ENCODE results near the gene FAM200B.

The FAM200B gene

GRCh38 chr4:15681372-15682241 lies at the start of gene FAM200B:
Gene FAM200B (plus strand): TSS chr4:15681827. CDS start chr4:15686978, 5,151 bp downstream.
- peak; percentile 97 for DNase-seq

DNA sequence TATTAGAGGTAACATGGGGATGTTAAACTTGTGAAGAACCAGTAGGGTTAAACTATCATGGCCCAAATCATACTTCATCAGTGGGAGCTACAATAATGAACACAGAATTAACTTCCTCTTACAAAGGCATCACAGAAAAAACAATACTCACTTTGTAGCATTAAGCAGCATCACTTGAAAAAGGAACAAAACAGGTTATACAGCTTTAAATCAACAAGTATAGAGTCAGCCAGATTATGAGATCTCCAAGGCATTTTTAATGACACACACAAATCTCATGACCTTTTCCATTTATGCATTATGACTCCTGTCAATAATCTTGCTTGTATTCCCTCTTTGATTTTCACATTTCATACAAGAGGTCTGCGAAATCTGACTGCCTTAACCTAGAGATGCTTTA lies 44.8 kb upstream of the FAM200B start:
- DNase-seq, result no peak

DNA sequence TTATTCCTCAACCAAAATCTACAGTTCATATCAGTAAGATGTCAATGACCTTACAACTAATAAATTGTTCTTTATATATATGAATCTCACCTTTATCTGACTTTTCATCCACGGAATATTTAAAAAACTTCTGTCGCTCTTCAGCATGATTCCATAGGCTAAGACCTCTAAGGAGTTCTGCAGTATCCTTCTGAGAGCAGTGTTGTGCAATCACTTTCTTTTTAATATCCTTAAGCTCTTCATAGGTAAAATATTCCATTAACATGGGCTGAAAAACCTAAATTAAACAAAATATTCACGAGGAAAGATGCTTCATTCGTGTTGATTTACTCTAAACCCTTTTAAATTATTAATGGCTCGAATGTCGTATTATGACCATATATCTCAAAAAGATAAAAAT lies 43.2 kb upstream of the FAM200B start:
- DNase-seq, result no peak

DNA sequence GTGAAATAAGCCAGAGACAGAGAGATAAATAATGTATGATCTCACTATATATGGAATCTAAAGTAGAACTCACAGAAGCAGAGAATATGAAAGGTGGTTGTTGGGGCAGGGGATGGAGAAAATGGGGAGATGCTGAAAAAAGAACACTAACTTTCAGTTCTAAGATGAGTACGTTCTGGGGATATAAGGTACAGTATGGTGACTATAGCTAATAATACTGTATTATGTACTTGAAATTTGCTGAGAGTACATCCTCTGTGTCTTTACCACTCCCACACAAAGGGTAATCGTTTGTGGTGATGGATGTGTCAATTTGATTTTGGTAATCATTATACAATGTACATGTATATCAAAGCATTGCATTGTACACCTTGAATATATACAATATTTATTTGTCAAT lies 33.0 kb upstream of the FAM200B start:
- DNase-seq, result no peak

- DNase-seq, result peak; percentile 52
Observed at GRCh38 chr4:15649914-15650545, 31.6 kb upstream of the FAM200B start.

GRCh38 chr4:15651676-15652075 lies 30.0 kb upstream of the FAM200B start:
- DNase-seq, result no peak

DNA sequence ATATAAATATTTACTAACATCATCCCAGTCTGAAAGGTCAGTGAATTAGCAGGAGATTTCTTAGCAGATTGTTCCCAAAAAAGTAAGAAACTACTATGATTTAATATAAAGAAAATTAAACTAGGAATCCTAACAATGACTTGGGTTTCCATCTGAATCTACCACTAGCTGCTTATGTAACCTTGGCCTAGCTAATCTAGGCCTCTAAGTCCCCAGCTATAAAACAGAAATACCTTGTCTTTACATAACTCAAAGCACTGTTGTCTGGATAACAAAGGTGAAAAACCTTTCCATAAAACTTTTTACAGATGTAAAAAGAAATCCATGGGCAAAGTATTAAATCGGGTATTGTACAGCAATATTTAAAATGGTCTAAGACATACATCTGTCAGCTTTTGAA lies 29.4 kb upstream of the FAM200B start:
- no peak for DNase-seq

DNA sequence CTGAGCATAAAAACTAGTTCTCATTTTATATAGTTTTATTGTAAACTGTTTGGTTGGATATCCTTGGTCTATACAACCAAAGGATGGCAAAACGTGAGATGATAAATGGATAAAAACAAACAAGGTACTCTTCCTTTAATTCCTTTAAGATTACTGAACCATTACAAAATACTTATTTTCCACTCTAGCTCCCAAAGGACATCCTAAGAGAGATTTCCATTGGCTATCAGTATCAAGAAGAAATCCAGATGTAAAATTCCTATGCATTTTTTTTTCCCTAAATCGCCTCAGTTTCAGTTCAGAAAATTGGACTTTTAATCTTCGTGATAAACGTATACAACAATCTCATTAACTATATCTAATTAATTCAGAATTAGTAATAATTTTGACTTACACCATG lies 28.8 kb upstream of the FAM200B start:
- no peak for DNase-seq

DNA sequence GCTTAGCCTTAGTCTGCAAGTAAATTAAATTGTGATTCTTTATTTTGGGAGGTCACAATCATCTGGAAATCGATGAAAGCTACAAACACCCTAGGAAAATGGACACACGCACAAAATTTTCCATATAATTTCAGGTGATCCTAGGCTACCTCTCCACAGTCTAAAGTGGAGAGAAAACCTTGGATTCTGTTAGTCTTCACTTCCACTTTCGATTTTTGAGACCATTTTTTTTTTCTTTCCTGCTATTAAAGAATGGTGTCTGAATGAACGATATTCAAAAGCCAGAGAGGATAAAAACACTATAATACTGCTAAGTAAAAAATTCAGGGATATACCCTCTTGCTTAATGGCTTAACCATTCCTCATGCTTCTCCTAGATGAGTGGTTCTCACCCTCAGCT lies 28.2 kb upstream of the FAM200B start:
- DNase-seq, result no peak

- no peak for DNase-seq
Observed at GRCh38 chr4:15653864-15654592, 27.6 kb upstream of the FAM200B start.

GRCh38 chr4:15654593-15655222 lies 26.9 kb upstream of the FAM200B start:
- peak; percentile 68 for DNase-seq

GRCh38 chr4:15655223-15656037 lies 26.2 kb upstream of the FAM200B start, which contains the start of gene FBXL5:
Gene FBXL5 (minus strand): TSS chr4:15655357. CDS start chr4:15655287, 70 bp downstream.
- peak; percentile 85 for DNase-seq

DNA sequence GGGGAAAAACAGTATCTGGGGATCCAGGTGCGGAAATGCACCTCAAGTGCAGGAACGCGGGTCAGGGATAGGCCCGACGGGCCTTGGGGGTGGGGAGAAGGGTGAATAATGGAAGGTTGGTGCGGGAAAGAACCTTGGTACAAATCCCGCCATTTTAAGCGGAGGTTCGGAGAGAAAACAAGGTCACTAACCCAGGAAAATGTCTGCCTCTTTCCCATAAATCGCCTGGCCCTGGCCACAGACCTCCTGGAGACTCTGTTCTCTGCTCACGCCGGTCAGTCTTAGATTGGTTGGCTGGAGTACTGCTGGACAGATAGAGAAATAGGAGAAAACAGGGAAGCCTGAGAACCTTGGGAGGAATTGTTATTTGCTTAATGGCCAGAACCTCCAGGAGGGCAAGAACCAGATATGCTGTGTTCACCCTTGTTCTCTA lies 25.6 kb upstream of the FAM200B start:
- no peak for DNase-seq

- DNase-seq, result no peak
Observed at GRCh38 chr4:15657366-15657765, 24.3 kb upstream of the FAM200B start.

GRCh38 chr4:15658136-15658770 lies 23.4 kb upstream of the FAM200B start:
- DNase-seq, result no peak

DNA sequence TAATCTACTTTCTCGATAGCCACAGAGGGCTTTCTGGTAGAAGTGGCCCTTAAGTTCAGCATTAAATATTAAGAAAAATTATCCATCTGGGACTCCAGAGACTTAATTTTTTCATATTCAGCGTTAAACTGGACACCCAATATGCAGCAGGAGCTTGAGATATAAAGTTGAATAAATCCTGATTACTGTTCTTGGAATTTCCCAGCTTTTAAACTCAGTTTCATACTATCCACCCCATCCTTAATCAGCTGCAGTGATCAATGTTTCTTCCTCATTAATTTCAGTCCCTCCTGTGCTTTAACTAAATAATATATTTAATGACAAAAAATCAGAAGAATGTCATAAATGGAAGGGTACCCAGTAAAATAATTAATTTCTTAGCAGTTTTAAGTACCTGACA lies 22.8 kb upstream of the FAM200B start:
- no peak for DNase-seq

DNA sequence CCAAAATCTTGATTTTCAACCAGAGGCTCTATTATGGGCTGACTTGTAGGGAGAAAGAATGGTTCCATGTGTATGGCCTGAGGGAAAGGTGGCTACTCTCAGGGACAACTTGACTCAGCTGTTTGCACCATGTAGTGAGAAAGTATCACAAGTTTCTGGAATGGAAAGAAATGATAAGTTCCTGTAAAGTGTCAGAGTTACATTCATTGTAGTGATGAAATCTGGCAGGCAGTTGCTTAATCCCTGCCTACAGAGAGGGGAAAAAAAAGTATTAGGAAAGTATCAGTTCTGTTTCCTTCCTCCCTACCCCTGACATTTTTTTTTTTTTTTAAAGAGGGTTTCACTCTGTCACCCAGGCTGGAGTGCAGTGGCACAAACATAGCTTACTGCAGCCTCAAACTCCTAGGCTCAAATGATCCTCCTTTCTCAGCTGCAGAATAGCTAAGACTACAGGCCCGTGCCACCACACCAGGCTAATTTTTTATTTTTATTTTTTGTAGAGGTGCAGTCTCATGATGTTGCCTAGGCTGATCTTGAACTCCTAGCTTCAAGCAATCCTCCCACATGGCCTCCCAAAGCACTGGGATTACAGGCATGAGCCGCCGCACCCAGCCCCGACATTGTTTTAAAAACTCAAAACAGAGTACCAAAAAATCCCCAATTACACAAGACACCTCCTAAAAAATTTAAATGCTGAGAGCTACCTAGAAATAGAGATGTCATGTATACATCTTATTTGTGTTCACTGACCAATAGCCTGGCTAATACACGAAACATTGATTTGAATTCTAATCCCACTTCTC lies 21.7 kb upstream of the FAM200B start:
- no peak for DNase-seq

- no peak for DNase-seq
Observed at GRCh38 chr4:15665753-15666365, 15.8 kb upstream of the FAM200B start.

DNA sequence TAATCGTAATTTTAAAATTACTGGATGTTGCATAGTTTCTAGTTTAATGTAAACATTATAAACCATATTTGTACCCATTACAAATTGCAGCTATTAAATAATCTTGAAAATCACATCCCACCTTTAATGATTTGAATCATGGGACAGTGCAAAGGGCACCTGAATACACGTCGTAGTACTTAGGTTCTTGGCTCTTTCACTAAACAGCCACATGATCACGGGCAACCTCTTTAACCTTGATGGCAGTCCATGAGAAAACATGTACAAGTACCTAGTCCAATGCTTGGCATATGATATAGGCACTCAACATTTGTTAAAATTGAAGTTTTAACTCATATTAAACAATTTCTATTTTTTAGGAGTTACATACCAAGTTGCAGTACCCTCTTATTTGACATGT lies 14.6 kb upstream of the FAM200B start:
- no peak for DNase-seq
